GM12865 (cell line): ENCODE measurements around the gene ADD2.

Source experiments
- DNase-seq: peaks from one replicate; pipeline ENCODE4 v3.0.0; 2010; ENCODE audit warnings: low read depth
- H3K4me3 ChIP-seq: 2 replicates; pipeline ENCODE4 v1.5.1; 2011; ENCODE audit warnings: mild to moderate bottlenecking, low read depth, low read length, control low read depth
- CTCF ChIP-seq: IDR thresholded peaks from 2 replicates; pipeline ENCODE4 v1.5.1; 2011; ENCODE audit warnings: low read length, control low read depth, low read depth, inconsistent platforms; ENCODE audit not compliant: insufficient read depth; ENCODE audit errors: missing control alignments

ADD2 gene

GRCh38 chr2:70646420-70646818 lies 121.6 kb downstream of the ADD2 start:
- no peak for TF ChIP-seq CTCF
- no peak for DNase-seq
- H3K4me3 ChIP-seq, result no peak overlapping the region

- no peak overlapping the region for H3K4me3 ChIP-seq
- DNase-seq, result peak; percentile 5
These were observed 122.1 kb downstream of the ADD2 start for GRCh38 chr2:70645733-70646419.

GRCh38 chr2:70643715-70644114 lies 124.3 kb downstream of the ADD2 start:
- TF ChIP-seq CTCF, result peak; percentile 31
- peak; percentile 20 for DNase-seq
- H3K4me3 ChIP-seq, result no peak overlapping the region

More at GRCh38 chr2:70645733-70646419, 122.1 kb downstream of the ADD2 start:
- TF ChIP-seq CTCF, result no peak

- no peak overlapping the region for H3K4me3 ChIP-seq
- no peak for TF ChIP-seq CTCF
- DNase-seq, result no peak
These were observed 126.7 kb downstream of the ADD2 start for GRCh38 chr2:70641263-70641784.

GRCh38 chr2:70639841-70640436 lies 128.1 kb downstream of the ADD2 start:
- no peak overlapping the region for H3K4me3 ChIP-seq
- no peak for TF ChIP-seq CTCF
- DNase-seq, result no peak

GRCh38 chr2:70638561-70638960 lies 129.4 kb downstream of the ADD2 start:
- DNase-seq, result no peak
- H3K4me3 ChIP-seq, result no peak overlapping the region
- no peak for TF ChIP-seq CTCF
